Stimulated activated naive CD4-positive, alpha-beta T cell treated with Interleukin-2 at 50 U/mL for 16 hours (primary cell): ENCODE results near the gene TEX261.

ENCODE experiments used
- DNase-seq: peaks from one replicate; lab custom pipeline; 2025; lab: John Stamatoyannopoulos, UW

Gene TEX261

DNA sequence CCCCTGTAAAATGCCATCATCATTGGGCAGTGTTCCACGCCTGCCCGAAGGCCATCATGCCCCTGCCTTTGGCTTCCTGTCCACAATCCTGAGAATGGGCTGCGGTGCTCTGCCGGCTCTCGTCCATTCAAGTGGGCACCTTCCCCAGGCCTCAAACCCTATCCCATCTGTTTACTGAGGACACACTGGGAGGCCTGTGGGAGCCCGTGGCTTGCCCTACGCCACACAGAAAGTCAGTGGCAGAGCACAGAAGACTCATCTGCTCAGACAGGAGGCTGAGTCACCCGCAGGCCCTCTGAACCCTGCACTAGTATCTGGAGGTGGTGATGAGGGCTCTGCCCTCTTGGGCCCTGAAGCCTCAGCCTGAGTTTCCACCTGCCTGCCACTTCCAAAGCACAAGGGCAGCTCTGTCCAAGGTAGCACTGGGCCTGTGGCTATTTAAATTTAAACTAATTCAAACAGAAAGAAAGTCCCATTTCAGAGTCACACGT lies 35.4 kb downstream of the TEX261 start:
- no peak for DNase-seq

- DNase-seq = no peak
Measured at GRCh38 chr2:70958759-70959158, 35.9 kb downstream of the TEX261 start.

DNA sequence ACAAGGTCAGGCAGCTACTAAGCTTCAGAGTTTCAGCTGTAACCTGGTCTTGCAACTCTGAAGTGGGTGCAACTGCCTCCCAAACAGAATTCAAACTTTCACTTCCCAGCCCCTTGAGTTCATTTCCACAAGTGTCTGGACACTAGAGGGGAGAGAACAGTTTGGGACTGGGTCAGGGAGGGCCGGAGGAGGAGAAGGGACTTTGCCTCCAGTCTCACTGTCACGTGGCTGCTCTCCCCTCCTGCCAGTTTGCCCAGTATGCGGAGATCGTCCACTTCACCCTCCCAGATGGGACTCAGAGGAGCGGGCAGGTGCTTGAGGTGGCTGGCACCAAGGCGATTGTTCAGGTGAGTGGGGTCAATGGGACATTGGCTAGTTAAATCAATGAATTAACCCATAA lies 36.9 kb downstream of the TEX261 start:
- DNase-seq = no peak

GRCh38 chr2:70956141-70956540 lies 38.5 kb downstream of the TEX261 start:
- no peak for DNase-seq

- no peak for DNase-seq
Measured at GRCh38 chr2:70954886-70955285, 39.8 kb downstream of the TEX261 start.

DNA sequence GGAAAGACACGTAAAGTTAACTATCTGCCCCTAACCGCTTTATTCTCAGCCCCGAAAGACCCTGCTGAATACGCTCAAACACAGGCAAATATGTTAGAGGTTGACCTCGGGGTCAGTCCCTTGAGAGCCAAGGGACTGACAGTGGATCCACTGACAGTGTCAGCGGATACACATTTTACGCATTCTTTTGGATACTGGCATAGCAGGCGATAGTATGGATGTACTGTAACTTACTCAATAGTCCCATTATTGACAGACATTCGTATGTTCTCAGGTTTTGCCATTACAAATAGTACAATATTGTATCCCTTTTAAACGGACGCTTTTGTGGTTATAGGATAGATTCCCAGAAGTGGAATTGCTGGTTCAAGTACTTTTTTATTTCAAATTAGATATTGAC lies 45.6 kb downstream of the TEX261 start:
- no peak for DNase-seq

DNA sequence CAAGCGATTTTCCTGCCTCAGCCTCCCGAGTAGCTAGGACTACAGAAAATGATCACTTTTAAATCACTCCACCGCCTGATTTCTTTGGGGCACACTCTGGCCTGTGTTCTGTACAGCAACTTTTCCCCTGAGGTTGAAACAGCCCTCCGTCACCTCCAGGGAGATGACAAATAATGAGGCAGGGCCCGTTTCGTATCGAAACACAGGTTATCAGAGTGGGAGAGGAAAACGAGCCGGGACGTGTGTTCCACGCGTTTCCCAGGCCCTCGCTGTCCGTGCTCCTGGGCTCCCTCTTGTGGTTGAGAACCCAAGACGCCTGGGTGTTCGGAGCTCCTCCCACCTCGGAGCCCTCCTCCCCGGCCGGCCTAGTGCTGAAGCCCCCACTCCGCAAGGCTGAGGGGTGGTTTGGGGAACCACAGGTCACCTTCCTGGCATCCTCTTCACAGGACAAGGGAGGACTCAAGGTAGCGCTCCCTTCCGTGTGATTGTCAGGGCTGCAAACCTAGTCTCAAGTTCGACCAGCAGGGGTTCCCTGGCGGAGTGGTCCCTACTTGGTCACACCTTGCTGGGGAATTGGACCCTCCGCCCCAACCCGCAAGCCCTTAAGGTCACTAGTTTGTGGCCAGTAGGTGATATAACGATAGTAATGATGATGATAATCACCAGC lies 46.2 kb downstream of the TEX261 start:
- peak; percentile 73 for DNase-seq

- DNase-seq = no peak
Measured at GRCh38 chr2:70947556-70948184, 47.0 kb downstream of the TEX261 start.

- no peak for DNase-seq
Measured at GRCh38 chr2:70946832-70947442, 47.7 kb downstream of the TEX261 start.

- DNase-seq = no peak
Measured at GRCh38 chr2:70944111-70944690, 50.5 kb downstream of the TEX261 start.

DNA sequence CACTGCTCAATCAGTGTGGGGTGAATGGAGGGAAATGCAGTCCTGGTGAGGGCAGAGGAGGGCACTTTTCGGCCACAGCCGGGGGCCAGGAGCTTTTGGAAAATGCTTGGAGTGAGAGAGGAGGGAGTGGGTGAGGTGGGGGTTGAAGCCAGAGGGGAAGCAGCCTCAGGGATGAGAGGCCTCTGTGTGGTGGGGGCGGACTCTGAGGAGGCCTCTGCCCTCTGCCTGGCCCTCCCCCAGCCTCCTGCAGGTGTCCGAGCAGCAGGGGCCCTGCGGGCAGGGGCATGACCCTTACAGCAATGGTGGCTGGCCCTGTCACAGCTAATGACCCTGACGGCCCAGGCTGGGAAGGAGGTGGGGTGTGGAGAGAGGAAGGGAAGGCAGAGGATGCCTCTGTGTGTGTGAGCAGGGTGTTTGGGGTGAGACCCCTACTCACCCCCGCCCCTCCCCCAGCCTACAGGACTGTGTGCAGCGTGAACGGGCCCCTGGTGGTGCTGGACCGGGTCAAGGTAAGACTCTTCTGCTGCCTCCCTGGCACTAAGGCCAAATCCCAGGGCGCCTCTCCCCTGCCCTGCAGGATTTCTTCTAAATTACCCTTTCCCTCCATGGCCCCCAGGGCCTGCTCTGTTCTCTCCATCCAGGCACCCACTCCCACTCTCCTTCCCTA lies 51.3 kb downstream of the TEX261 start:
- no peak for DNase-seq

GRCh38 chr2:70942396-70943204 lies 52.1 kb downstream of the TEX261 start:
- no peak for DNase-seq

DNA sequence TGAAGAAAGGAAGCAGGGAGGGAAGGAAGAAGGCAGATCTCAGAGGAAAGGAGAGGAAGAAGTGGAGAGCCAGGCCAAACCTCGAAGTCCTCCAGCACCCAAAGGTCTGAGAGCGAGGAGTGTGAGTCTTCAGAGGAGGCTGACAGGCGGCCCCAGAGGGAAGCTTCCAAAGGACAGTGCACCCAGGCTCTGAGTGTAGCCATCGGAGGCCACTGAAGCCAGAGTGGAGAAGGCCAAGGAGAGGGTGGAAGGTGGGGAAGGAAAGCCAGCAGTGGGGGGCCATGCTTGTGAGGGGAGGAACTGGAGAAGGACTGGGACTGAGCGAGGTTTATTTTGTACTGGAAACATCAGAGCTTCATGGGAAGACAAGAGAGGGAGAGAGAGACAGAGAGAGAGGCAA lies 53.0 kb downstream of the TEX261 start:
- no peak for DNase-seq

DNA sequence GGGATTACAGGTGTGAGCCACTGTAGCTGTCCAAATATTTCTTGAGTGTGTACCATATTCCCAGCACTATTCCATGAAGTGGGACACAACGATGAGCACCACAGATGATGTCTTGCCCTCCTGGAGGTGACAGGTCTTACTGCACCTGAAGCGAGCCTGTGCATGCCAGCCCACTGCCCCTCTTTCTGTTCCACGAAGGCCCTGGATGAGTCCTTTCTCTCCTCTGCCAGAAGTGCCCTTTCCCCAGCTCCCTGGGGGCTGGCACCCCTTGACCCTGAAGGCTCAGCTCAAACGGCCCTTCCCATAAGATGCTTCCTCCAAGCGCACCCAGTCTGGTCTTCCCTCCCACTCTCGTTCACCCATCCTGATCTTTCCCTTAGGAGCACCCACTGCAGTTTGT lies 53.5 kb downstream of the TEX261 start:
- no peak for DNase-seq

DNA sequence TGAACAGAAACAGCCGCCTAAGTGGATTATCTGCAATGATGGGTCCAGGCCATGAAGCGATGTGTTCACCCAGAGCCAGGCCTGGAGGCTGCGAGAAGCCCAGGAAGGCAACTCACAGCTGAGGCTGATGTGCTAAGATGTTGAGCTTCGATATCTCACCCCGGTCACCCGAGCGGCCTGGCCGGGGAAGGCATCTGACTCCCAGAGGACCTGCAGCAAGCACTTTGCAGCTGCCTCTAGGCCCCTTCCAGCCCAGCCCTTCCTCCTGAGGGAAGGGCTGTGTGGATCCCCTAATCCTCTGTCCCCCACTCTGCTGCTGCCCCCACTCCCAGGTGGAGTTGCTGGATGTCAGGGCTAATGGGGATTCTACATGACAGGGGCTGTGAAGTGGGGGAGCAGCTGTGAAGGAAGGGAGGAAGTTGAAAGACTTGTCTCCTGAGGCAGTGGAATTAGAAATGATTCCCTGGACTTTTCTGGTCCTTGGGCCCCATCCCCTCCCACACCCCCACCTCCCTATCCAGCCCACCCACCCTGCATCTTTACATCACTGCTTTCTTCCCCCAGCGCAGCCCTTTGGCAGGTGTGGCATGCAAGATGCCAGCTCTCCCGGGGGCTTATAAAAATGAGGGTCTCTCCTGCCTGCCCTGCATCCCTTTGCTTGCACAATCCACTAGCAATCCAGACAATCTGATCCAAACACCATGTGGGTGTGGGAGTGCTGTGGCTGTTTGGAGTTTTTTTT lies 54.7 kb downstream of the TEX261 start:
- DNase-seq = no peak

- no peak for DNase-seq
Measured at GRCh38 chr2:70939001-70939838, 55.5 kb downstream of the TEX261 start.

GRCh38 chr2:70938586-70938950 lies 56.1 kb downstream of the TEX261 start:
- DNase-seq = no peak

DNA sequence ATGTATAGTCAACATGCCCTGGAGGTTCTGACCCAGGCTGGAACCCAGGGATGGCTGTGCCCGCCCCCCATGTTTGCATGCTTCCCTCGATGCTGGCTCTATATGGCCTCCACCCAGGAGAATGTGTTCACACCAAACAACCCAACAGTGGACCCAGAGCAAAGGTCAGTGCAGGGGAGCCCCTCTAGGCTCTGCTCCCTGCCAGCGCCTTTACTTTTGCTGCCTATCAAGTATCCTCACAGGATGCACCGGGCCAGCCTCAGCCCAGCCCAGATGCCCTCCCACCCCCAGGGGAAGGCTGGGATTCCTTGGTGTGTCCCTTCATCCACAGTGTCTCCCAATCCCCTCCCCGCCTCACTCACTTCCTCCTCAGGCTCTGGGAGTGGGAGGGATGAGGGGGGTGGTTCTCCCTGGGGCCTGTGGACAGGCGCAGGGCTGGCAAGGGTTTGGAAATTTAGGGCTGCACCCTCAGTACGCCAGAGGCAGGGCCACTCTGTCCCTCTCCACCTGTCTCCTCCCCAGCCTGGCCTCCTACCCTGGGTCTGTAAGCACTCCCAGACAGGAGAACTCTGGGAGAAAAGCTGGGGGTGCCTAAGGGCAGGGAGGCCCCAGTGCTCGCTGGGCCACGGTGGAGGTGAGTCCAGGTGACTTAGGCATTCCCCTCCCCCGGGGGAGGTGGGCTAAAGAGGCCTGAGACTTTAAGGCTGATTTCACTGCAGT lies 56.6 kb downstream of the TEX261 start:
- no peak for DNase-seq
